ENCODE data around the gene CLDN4. TPM values are rescaled to one million over a fixed set of nuclear protein-coding genes. Genes with fewer than 3 reads are reported as not detected.

CLDN4 gene
- total RNA-seq, 2 donors from 2014 or later: 0.99 TPM; not detected in 1

GRCh38 chr7:73847941-73848723 is 17.3 kb downstream of the CLDN4 start:
- no peaks in the 10 kb centered on the region for H3K27me3 ChIP-seq (replicated peaks; ENCODE audit: insufficient read depth)
- TF ChIP-seq CTCF (IDR thresholded peaks at IDR 0.05): no peak
- DNase-seq (ENCODE audit: low spot score) (no peak), ATAC-seq (ENCODE audit: insufficient number of reproducible peaks, low FRiP score, low read depth) (no peak)
- H3K27ac ChIP-seq: no peak overlapping the region
- no peak overlapping the region for H3K4me3 ChIP-seq
- no peaks in the 10 kb centered on the region for H3K36me3 ChIP-seq
- peaks cover 4 to 24% of the 10 kb centered on the region in 2 donors for H3K4me1 ChIP-seq (ENCODE audit: control insufficient read depth in 1 of 2, low read depth in 2 of 2)
- no peaks in the 10 kb centered on the region for H3K9me3 ChIP-seq

GRCh38 chr7:73850781-73851207 is 20.0 kb downstream of the CLDN4 start:
- TF ChIP-seq CTCF (IDR thresholded peaks at IDR 0.05): no peak
- H3K27ac ChIP-seq: peak overlapping the region; percentile 57 to 69
- no peak overlapping the region for H3K4me3 ChIP-seq
- H3K36me3 ChIP-seq: no peaks in the 10 kb centered on the region
- no peaks in the 10 kb centered on the region for H3K27me3 ChIP-seq (replicated peaks; ENCODE audit: insufficient read depth)
- ATAC-seq (ENCODE audit: insufficient number of reproducible peaks, low FRiP score, low read depth) (peak; percentile 26), DNase-seq (ENCODE audit: low spot score) (no peak)
- H3K9me3 ChIP-seq: no peaks in the 10 kb centered on the region
- peaks cover 4 to 31% of the 10 kb centered on the region in 2 donors for H3K4me1 ChIP-seq (ENCODE audit: control insufficient read depth in 1 of 2, low read depth in 2 of 2)

GRCh38 chr7:73851410-73852338 is 20.9 kb downstream of the CLDN4 start:
- H3K4me1 ChIP-seq (ENCODE audit: control insufficient read depth in 1 of 2, low read depth in 2 of 2): peaks cover 4 to 33% of the 10 kb centered on the region in 2 donors
- no peaks in the 10 kb centered on the region for H3K9me3 ChIP-seq
- no peaks in the 10 kb centered on the region for H3K27me3 ChIP-seq (replicated peaks; ENCODE audit: insufficient read depth)
- peak overlapping the region; percentile 14 for H3K4me3 ChIP-seq
- ATAC-seq (ENCODE audit: insufficient number of reproducible peaks, low FRiP score, low read depth) (peak; percentile 94), DNase-seq (ENCODE audit: low spot score) (no peak)
- H3K36me3 ChIP-seq: no peaks in the 10 kb centered on the region
- TF ChIP-seq CTCF (IDR thresholded peaks at IDR 0.05): no peak
- peak overlapping the region; percentile 58 to 69 for H3K27ac ChIP-seq

- no peaks in the 10 kb centered on the region for H3K36me3 ChIP-seq
- ATAC-seq (ENCODE audit: insufficient number of reproducible peaks, low FRiP score, low read depth): no peak
- H3K27me3 ChIP-seq (replicated peaks; ENCODE audit: insufficient read depth): no peaks in the 10 kb centered on the region
- no peak for DNase-seq (ENCODE audit: low spot score)
- no peak for TF ChIP-seq CTCF (IDR thresholded peaks at IDR 0.05)
- peaks cover 4 to 33% of the 10 kb centered on the region in 2 donors for H3K4me1 ChIP-seq (ENCODE audit: control insufficient read depth in 1 of 2, low read depth in 2 of 2)
- H3K27ac ChIP-seq: peak overlapping the region in 1 of 2 donors; percentile 69
- no peaks in the 10 kb centered on the region for H3K9me3 ChIP-seq
- no peak overlapping the region for H3K4me3 ChIP-seq
Measured at GRCh38 chr7:73852500-73852899, 21.7 kb downstream of the CLDN4 start.

- H3K4me3 ChIP-seq: no peak overlapping the region
- ATAC-seq (ENCODE audit: insufficient number of reproducible peaks, low FRiP score, low read depth): no peak
- DNase-seq (ENCODE audit: low spot score): no peak
- H3K9me3 ChIP-seq: no peaks in the 10 kb centered on the region
- no peaks in the 10 kb centered on the region for H3K27me3 ChIP-seq (replicated peaks; ENCODE audit: insufficient read depth)
- H3K4me1 ChIP-seq (ENCODE audit: control insufficient read depth in 1 of 2, low read depth in 2 of 2): peaks cover 0 to 16% of the 10 kb centered on the region in 2 donors
- no peak overlapping the region for H3K27ac ChIP-seq
- TF ChIP-seq CTCF (IDR thresholded peaks at IDR 0.05): no peak
- no peaks in the 10 kb centered on the region for H3K36me3 ChIP-seq
Measured at GRCh38 chr7:73856941-73857340, 26.1 kb downstream of the CLDN4 start.
